Natural killer cell (primary cell): ENCODE results near the gene S100A2. TPM values are rescaled to one million over a fixed set of nuclear protein-coding genes. Genes with fewer than 3 reads are reported as not detected.
A peak's percentile ranks its signal among the peaks of the same experiment; 100 is the strongest.

ENCODE experiments used
- ATAC-seq, 3 donors: fragments of 150-1000 bp in 2 of 3; fragments of 200-7000 bp in 1 of 3; cut with Tn5 transposase; 1 replicate in 1 of 3; 2 replicates in 2 of 3; pipeline ENCODE4 v1.10.0; 2021; ENCODE audit warnings: mild to moderate bottlenecking in 2 of 3, moderate library complexity in 2 of 3
- DNase-seq, 2 donors: peaks; one replicate each; pipeline versions ENCODE4 v3.0.0 to v3.0.0-alpha.2; 2013 to 2021; ENCODE audit warnings: mixed read lengths in 1 of 2
- H3K27ac ChIP-seq: one replicate; pipeline ENCODE4 v1.5.1; 2013; ENCODE audit warnings: mild to moderate bottlenecking, low read length
- H3K27me3 ChIP-seq: one replicate; pipeline ENCODE4 v1.6.1; 2013; ENCODE audit warnings: low read length; ENCODE audit not compliant: control insufficient read depth, insufficient read depth
- H3K36me3 ChIP-seq: one replicate; pipeline ENCODE4 v1.6.1; 2013; ENCODE audit warnings: low read length; ENCODE audit not compliant: control insufficient read depth, insufficient read depth
- H3K4me1 ChIP-seq: one replicate; pipeline ENCODE4 v1.6.1; 2013; ENCODE audit warnings: low read length; ENCODE audit not compliant: control insufficient read depth, insufficient read depth
- H3K4me3 ChIP-seq: one replicate; pipeline ENCODE4 v1.5.1; 2013; ENCODE audit warnings: low read length
- H3K9me3 ChIP-seq: one replicate; pipeline ENCODE4 v1.6.1; 2013; ENCODE audit warnings: low read length; ENCODE audit not compliant: control insufficient read depth, insufficient read depth
- H3K27ac Mint-ChIP-seq, 2 donors: one replicate each; pipeline ENCODE4 v1.8.0; 2022; ENCODE audit warnings: mild to moderate bottlenecking in 2 of 2, mixed read lengths in 2 of 2, moderate library complexity in 1 of 2
- H3K27me3 Mint-ChIP-seq, 2 donors: one replicate each; pipeline ENCODE4 v1.8.0; 2022; ENCODE audit warnings: low read depth in 2 of 2, mixed read lengths in 2 of 2
- H3K36me3 Mint-ChIP-seq: one replicate; pipeline ENCODE4 v1.8.0; 2022; ENCODE audit warnings: mixed read lengths
- H3K4me1 Mint-ChIP-seq, 2 donors: one replicate each; pipeline ENCODE4 v1.8.0; 2022; ENCODE audit warnings: mixed read lengths in 2 of 2
- H3K4me3 Mint-ChIP-seq: one replicate; pipeline ENCODE4 v1.8.0; 2022; ENCODE audit warnings: mild to moderate bottlenecking, moderate library complexity, mixed read lengths
- H3K9me3 Mint-ChIP-seq, 2 donors: one replicate each; pipeline ENCODE4 v1.8.0; 2022; ENCODE audit warnings: mixed read lengths in 2 of 2
- WGBS: methylation state at CpG from one replicate; pipeline ENCODE4 v1.1.7; 2013; ENCODE audit warnings: missing lambda C conversion rate; ENCODE audit not compliant: insufficient coverage; 5-methylcytosine and 5-hydroxymethylcytosine counted together
- intact Hi-C: fragments of 100-400 bp; cut with micrococcal nuclease; formaldehyde crosslinking; loops from one replicate; pipeline ENCODE4 v1.14.2; 2022
- total RNA-seq, 4 donors: library from RNA; stranded (reverse); fragments of 120-200 nt in 1 of 4; gene quantifications; one replicate each; pipeline versions ENCODE4 v1.2.3 to v1.2.4, GENCODE V29; 2013 to 2022
- TF ChIP-seq, protein P1 (sequence below): fragments of 200-600 bp; IDR thresholded peaks from one replicate; pipeline ENCODE4 v1.8.0; 2022; ENCODE audit warnings: antibody characterized with exemption

S100A2 gene
- total RNA-seq, 3 donors from 2014 or later (not counting 1 experiment from before 2014, with no cell fraction given) = not detected

DNA sequence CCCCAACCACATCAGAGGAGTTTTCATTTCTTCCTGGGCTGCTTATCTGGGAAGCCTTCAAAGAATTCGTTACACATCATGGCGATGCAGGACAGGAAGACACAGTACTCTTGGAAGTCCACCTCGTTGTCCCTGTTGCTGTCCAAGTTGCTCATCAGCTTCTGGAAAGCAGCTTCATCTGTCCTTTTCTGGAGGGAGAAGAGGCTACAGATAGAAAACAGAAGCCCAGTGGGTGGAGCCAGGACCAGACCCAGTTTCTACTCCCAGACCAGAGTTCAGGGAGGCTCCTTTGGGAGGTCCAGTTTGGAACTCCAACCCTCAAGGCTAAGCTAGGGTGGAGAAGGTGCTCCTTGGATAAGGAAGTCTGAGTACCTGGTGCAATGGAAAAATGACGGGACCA is 21.9 kb downstream of the S100A2 start:
- no peaks in the 10 kb centered on the region for H3K27me3 ChIP-seq
- Mint-ChIP-seq H3K27ac (peak overlapping the region; percentile 94 to 98), H3K9me3 (no peaks in the 10 kb centered on the region), H3K4me3 (peak overlapping the region; percentile 98), H3K36me3 (no peaks in the 10 kb centered on the region), H3K4me1 (peaks cover 68 to 86% of the 10 kb centered on the region in 2 donors), H3K27me3 (no peaks in the 10 kb centered on the region)
- DNase-seq = peak in 1 of 2 donors; percentile 9
- 66% methylated on average over 3 of the region's 4 CpGs for WGBS
- H3K9me3 ChIP-seq = no peaks in the 10 kb centered on the region
- intact Hi-C loops = no loop called here
- H3K4me1 ChIP-seq = peaks cover 84% of the 10 kb centered on the region
- H3K4me3 ChIP-seq = no peak overlapping the region
- TF ChIP-seq, protein P1, sequence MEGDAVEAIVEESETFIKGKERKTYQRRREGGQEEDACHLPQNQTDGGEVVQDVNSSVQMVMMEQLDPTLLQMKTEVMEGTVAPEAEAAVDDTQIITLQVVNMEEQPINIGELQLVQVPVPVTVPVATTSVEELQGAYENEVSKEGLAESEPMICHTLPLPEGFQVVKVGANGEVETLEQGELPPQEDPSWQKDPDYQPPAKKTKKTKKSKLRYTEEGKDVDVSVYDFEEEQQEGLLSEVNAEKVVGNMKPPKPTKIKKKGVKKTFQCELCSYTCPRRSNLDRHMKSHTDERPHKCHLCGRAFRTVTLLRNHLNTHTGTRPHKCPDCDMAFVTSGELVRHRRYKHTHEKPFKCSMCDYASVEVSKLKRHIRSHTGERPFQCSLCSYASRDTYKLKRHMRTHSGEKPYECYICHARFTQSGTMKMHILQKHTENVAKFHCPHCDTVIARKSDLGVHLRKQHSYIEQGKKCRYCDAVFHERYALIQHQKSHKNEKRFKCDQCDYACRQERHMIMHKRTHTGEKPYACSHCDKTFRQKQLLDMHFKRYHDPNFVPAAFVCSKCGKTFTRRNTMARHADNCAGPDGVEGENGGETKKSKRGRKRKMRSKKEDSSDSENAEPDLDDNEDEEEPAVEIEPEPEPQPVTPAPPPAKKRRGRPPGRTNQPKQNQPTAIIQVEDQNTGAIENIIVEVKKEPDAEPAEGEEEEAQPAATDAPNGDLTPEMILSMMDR = no peak
- no peak for ATAC-seq
- peaks cover 20% of the 10 kb centered on the region for H3K36me3 ChIP-seq
- H3K27ac ChIP-seq = no peak overlapping the region

DNA sequence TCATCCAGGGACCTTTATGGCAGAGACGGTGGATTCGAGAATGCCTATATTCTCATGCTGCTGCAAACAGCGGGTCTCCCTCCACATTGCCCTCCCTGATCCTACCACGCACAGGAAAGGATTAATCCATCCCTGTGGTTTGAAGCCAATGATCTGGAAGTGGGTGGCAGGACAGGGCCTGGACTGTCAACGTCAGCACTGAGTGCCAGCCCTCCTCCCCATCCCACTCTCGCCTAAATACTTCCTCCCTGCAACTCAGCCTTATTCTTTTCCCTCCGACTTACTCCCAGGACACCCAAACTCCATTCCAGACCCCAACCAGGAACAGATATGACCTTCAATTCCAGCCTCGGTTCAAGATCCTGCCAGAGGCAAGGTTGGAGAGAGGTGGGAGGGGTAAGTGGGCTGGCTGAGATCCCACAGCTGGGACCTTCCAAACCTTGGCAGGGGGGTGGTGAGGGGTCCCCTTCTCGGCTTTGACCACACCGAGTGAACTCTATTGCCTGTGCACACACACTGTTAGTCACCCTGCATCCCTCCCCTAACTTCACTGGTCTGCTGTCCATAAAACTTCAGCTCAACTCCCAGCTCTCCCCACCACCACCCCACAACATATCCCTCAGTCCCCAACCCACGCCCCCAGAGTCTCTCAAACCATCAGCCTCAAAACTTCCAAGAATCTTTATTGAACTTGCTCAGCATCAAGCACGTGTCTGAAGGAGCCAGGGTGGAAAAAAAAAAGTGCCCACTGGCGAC is 22.5 kb downstream of the S100A2 start:
- intact Hi-C loops = no loop called here
- 79% methylated on average over 10 of the region's 13 CpGs for WGBS
- no peak overlapping the region for H3K27ac ChIP-seq

DNA sequence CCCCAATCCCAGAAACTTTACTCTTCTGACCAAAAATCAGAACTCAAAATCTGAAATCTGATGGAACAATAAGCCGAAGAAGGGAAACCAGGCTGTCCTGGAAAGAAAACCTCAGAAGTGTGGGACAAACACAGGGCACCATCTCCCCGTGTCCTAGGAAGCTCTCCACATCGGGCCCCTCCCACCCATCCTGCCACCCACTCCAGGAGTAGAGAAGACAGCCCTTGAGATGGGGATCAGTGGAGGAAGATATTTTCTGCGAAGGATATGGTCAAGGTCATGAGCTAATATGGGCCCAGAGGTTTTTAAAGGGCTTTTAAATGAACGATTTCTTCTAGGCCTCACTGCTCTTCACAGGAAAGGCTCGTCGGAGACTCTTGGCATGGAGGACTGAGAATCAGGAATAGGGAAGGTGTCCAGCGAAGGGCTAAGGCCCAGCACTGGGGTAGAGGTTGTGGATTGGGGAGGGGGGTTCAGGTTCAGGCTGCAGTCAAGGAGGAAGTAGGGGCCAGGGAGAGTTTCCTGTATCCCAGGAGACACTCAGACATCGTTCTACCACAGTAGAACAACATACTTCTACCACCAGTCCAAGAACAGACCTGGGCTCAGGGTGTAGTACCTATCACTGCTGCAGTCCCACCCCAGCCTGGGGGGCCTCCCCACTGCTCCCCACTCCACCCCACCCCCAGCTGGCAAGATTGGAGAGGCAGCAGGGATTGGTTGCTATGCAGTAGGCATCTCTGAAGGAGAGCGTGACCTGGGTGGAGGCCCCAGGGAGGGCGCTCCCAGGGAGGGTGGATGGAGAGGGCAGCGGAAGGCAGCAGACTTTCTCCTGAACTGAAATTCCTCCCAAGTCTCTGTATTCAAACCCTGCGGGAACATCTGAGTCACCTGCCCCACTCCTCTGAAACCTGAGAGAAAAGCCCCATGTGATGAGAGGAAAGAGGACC is 23.7 kb downstream of the S100A2 start:
- no peaks in the 10 kb centered on the region for H3K27me3 Mint-ChIP-seq
- Histone ChIP-seq H3K9me3 (no peaks in the 10 kb centered on the region), H3K27ac (peak overlapping the region; percentile 32), H3K4me3 (no peak overlapping the region), H3K27me3 (no peaks in the 10 kb centered on the region), H3K4me1 (peaks cover 80% of the 10 kb centered on the region), H3K36me3 (peaks cover 20% of the 10 kb centered on the region)
- intact Hi-C loops = no loop called here
- peak overlapping the region; percentile 84 to 98 for H3K27ac Mint-ChIP-seq
- no peaks in the 10 kb centered on the region for H3K9me3 Mint-ChIP-seq
- H3K4me1 Mint-ChIP-seq = peaks cover 69 to 88% of the 10 kb centered on the region in 2 donors
- ATAC-seq (no peak), DNase-seq (no peak)
- 85% methylated on average over 11 of the region's 13 CpGs for WGBS
- H3K4me3 Mint-ChIP-seq = peak overlapping the region; percentile 74
- H3K36me3 Mint-ChIP-seq = no peaks in the 10 kb centered on the region
- TF ChIP-seq, protein P1 = no peak

More for the DNA sequence above, 22.5 kb downstream of the S100A2 start:
- Mint-ChIP-seq H3K9me3 (no peaks in the 10 kb centered on the region), H3K27me3 (no peaks in the 10 kb centered on the region), H3K4me3 (peak overlapping the region; percentile 45), H3K36me3 (no peaks in the 10 kb centered on the region), H3K27ac (peak overlapping the region; percentile 94 to 98), H3K4me1 (peaks cover 68 to 87% of the 10 kb centered on the region in 2 donors)
- TF ChIP-seq, protein P1 = no peak
- Histone ChIP-seq H3K36me3 (peaks cover 20% of the 10 kb centered on the region), H3K4me3 (no peak overlapping the region), H3K27me3 (no peaks in the 10 kb centered on the region), H3K9me3 (no peaks in the 10 kb centered on the region), H3K4me1 (peaks cover 82% of the 10 kb centered on the region)
- ATAC-seq (no peak), DNase-seq (no peak)
